Keratinocyte (primary cell): ENCODE results near the gene GPS1. TPM values are rescaled to one million over a fixed set of nuclear protein-coding genes. Genes with fewer than 3 reads are reported as not detected.
A peak's percentile ranks its signal among the peaks of the same experiment; 100 is the strongest.

Source experiments
- DNase-seq: peaks from one replicate; pipeline ENCODE4 v3.0.0-alpha.2; 2011; ENCODE audit warnings: low read depth, missing footprints, low spot score
- FAIRE-seq: peaks from 2 replicates; lab custom pipeline; 2011; peaks lifted over from hg19 to GRCh38; lab: Jason Lieb, UNC
- H2AFZ ChIP-seq: 2 replicates; pipeline ENCODE4 v1.6.0; 2012; ENCODE audit warnings: low read length, control low read depth, inconsistent platforms; ENCODE audit not compliant: control insufficient read depth
- H3K27ac ChIP-seq: 2 replicates; pipeline ENCODE4 v1.5.1; 2011; ENCODE audit warnings: low read length; ENCODE audit not compliant: control insufficient read depth, insufficient read depth
- H3K27me3 ChIP-seq: 3 replicates; pipeline ENCODE4 v1.6.0; 2011; ENCODE audit warnings: low read length; ENCODE audit not compliant: control insufficient read depth, insufficient read depth; ENCODE audit errors: extremely low read depth
- H3K36me3 ChIP-seq, 2 experiments: 2 replicates in 1 of 2; 3 replicates in 1 of 2; pipeline ENCODE4 v1.5.1; 2011; ENCODE audit warnings: low read length in 2 of 2, mild to moderate bottlenecking in 1 of 2; ENCODE audit not compliant: control insufficient read depth in 2 of 2, insufficient read depth in 2 of 2; ENCODE audit errors: extremely low read depth in 1 of 2
- H3K4me1 ChIP-seq: 3 replicates; pipeline ENCODE4 v1.5.1; 2011; ENCODE audit warnings: low read length; ENCODE audit not compliant: control insufficient read depth, insufficient read depth; ENCODE audit errors: extremely low read depth
- H3K4me2 ChIP-seq: 3 replicates; pipeline ENCODE4 v1.6.0; 2011; ENCODE audit warnings: low read depth, low read length; ENCODE audit not compliant: control insufficient read depth, insufficient read depth; ENCODE audit errors: extremely low read depth
- H3K4me3 ChIP-seq, 3 experiments: fragments of 200-600 bp in 1 of 3; sonication (generic) in 1 of 3; 2 replicates in 2 of 3; 3 replicates in 1 of 3; pipeline ENCODE4 v1.5.1; 2011 to 2016; ENCODE audit warnings: low read length in 3 of 3, mild to moderate bottlenecking in 3 of 3, control low read depth in 2 of 3, inconsistent platforms in 1 of 3, low read depth in 1 of 3, mixed read lengths in 1 of 3, mixed run types in 1 of 3, moderate library complexity in 1 of 3; ENCODE audit not compliant: control insufficient read depth in 2 of 3, insufficient read depth in 2 of 3; ENCODE audit errors: extremely low read depth in 1 of 3
- H3K79me2 ChIP-seq: 2 replicates; pipeline ENCODE4 v1.6.0; 2012; ENCODE audit warnings: low read length; ENCODE audit not compliant: control insufficient read depth, insufficient read depth
- H3K9ac ChIP-seq: 3 replicates; pipeline ENCODE4 v1.6.0; 2011; ENCODE audit warnings: low read length; ENCODE audit not compliant: control insufficient read depth, insufficient read depth; ENCODE audit errors: extremely low read depth
- H3K9me1 ChIP-seq: 3 replicates; pipeline ENCODE4 v1.6.0; 2011; ENCODE audit warnings: low read length; ENCODE audit not compliant: control insufficient read depth, insufficient read depth; ENCODE audit errors: extremely low read depth
- H3K9me3 ChIP-seq: 2 replicates; pipeline ENCODE4 v1.5.1; 2012; ENCODE audit warnings: low read depth, low read length; ENCODE audit not compliant: control insufficient read depth
- H4K20me1 ChIP-seq: 3 replicates; pipeline ENCODE4 v1.6.0; 2011; ENCODE audit warnings: low read length; ENCODE audit not compliant: control insufficient read depth, insufficient read depth; ENCODE audit errors: extremely low read depth
- EZH2 ChIP-seq: IDR thresholded peaks from one replicate; pipeline ENCODE4 v1.6.1; 2012; ENCODE audit warnings: inconsistent platforms, mild to moderate bottlenecking, low read length, moderate library complexity
- dilution Hi-C: fragments of 300-500 bp; cut with MboI; formaldehyde crosslinking; loops from one replicate; pipeline ENCODE4 v1.7.0; 2020; ENCODE audit warnings: low sequenced_read_pairs; ENCODE audit not compliant: extremely low pct_ligation_motif_present
- polyA plus RNA-seq, 5 experiments: library from polyadenylated mRNA; depleted of rRNA in 3 of 5; stranded (reverse) in 3 of 5; stranded (forward) in 1 of 5; unstranded in 1 of 5; fragments of >200 nt; gene quantifications; 1 replicate in 1 of 5; 2 replicates in 3 of 5; 3 replicates in 1 of 5; pipeline versions ENCODE4 v1.2.1 to v1.2.3, GENCODE V29; 2011 to 2012; ENCODE audit warnings: missing spikeins in 2 of 5, low read depth in 1 of 5, low replicate concordance in 1 of 5
- TF ChIP-seq, protein P1 (sequence below), 3 experiments: IDR thresholded peaks in 1 of 3; conservative IDR thresholded peaks in 1 of 3; optimal IDR thresholded peaks in 1 of 3; 2 replicates in 2 of 3; 3 replicates in 1 of 3; pipeline versions ENCODE3 to v1.5.1; 2011; ENCODE audit warnings: low read length in 3 of 3, mild to moderate bottlenecking in 3 of 3, moderate library complexity in 2 of 3, control low read depth in 1 of 3, inconsistent platforms in 1 of 3; ENCODE audit not compliant: insufficient read depth in 2 of 3; ENCODE audit errors: extremely low read depth in 1 of 3

GPS1 gene
- polyA plus RNA-seq, 1 donor (not counting 4 experiments of a cell fraction or from before 2014, with no cell fraction given), result 60.4 TPM

DNA sequence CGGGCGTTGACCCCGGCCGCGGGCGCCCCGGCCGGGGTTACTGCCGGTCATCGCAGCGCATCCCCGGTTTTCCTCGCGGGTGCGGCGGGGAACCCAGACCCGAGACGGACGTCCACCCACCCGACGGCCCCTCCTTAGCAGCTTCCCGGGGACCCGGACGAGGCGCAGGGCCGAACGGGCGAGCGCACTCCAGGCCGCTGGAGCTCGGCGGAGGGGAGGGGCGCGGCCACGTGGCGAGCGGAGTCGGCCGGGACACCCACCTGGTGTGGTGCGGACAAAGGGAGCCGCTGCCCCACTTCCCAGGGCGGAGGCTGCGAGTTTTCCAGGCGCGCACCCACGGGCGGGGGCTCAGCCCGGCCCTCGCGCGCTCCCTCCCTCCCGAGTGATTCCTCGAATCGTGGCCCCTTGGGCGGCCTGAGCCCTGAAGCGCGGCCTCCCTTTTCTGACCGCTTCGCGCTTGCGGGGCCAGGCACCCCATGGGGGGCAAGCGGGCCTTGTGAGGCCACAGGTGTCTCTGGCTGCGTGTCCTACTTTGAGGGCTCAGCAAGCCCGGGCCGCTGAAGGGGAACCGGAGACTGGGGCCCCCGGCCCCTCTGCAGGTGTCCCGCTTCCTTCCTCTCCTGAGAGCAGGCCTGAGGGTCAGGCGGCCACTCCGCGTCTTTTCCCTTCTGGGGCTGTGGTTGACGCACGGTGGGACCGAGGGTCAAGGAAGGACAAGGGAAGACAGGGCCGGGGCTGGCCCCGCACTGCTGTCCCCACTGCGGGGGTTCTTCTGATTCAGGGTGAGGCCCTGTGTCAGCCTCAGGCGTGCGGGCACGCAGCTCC lies 47.5 kb downstream of the GPS1 start:
- H3K36me3 ChIP-seq, result peaks cover 12 to 14% of the 10 kb centered on the region in 2 experiments
- peak overlapping the region; percentile 43 for H3K27ac ChIP-seq
- FAIRE-seq (no peak), DNase-seq (no peak)
- H2AFZ ChIP-seq, result no peak overlapping the region
- H3K4me1 ChIP-seq, result peaks cover 34% of the 10 kb centered on the region
- H3K79me2 ChIP-seq, result peaks cover 33% of the 10 kb centered on the region
- TF ChIP-seq EZH2, result no peak
- TF ChIP-seq, protein P1, sequence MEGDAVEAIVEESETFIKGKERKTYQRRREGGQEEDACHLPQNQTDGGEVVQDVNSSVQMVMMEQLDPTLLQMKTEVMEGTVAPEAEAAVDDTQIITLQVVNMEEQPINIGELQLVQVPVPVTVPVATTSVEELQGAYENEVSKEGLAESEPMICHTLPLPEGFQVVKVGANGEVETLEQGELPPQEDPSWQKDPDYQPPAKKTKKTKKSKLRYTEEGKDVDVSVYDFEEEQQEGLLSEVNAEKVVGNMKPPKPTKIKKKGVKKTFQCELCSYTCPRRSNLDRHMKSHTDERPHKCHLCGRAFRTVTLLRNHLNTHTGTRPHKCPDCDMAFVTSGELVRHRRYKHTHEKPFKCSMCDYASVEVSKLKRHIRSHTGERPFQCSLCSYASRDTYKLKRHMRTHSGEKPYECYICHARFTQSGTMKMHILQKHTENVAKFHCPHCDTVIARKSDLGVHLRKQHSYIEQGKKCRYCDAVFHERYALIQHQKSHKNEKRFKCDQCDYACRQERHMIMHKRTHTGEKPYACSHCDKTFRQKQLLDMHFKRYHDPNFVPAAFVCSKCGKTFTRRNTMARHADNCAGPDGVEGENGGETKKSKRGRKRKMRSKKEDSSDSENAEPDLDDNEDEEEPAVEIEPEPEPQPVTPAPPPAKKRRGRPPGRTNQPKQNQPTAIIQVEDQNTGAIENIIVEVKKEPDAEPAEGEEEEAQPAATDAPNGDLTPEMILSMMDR (optimal IDR thresholded peaks at IDR 0.05 in 1 of 3, IDR thresholded peaks at IDR 0.05 in 1 of 3, conservative IDR thresholded peaks at IDR 0.05 in 1 of 3; ENCODE audit: extremely low read depth in 1 of 3, insufficient read depth in 2 of 3, low read length in 3 of 3), result no peak
- dilution Hi-C loops, result no loop called here
- H3K27me3 ChIP-seq, result no peaks in the 10 kb centered on the region
- peak overlapping the region; percentile 74 for H3K9ac ChIP-seq
- H3K9me1 ChIP-seq, result no peaks in the 10 kb centered on the region
- H3K9me3 ChIP-seq, result no peaks in the 10 kb centered on the region
- H3K4me3 ChIP-seq, result peak overlapping the region; percentile 41 to 57 (median 56)
- H4K20me1 ChIP-seq, result peaks cover 22% of the 10 kb centered on the region
- peak overlapping the region; percentile 84 for H3K4me2 ChIP-seq

DNA sequence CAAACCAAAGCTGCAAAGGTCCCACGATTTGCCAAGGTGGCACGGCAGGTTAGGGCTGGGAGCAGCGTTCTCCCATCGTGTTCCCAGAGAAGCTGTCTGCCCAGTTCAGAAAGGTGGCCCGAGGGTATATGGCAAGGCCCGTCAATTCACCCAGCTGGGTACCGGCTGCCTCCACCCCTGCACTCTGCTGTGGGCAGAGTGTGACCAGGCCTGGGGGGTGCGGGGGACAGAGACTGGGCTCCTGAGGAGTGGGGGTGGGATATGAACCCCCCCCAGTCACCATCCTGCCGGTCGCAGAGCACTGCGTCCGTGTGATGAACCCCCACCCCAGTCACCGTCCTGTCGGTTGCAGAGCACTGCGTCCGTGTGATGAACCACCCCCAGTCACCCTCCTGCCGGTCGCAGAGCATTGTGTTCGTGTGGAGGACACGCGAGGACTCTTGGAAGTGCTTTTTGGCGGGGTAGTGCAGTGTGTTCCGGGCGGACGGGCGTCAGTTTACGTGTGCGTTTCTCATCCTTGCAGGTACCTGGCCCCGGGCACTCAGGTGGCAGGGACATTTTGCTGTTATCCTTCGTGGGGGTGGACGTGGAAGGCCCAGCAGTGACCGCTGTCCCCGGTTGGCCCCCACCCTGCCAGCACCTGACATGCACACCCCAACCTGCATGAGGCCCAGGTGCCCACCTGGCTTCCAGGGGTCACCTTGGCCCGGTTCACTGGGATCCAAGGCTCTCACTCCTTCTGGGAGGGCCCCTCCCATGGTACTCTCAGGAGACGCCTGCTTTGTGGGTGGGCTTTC lies 49.0 kb downstream of the GPS1 start:
- Histone ChIP-seq H3K4me1 (peaks cover 39% of the 10 kb centered on the region), H3K27ac (no peak overlapping the region), H3K27me3 (no peaks in the 10 kb centered on the region), H4K20me1 (peaks cover 14% of the 10 kb centered on the region), H3K4me3 (no peak overlapping the region), H3K36me3 (peaks cover 4% of the 10 kb centered on the region in 2 experiments), H2AFZ (no peak overlapping the region), H3K9me3 (no peaks in the 10 kb centered on the region), H3K9me1 (peaks cover 2% of the 10 kb centered on the region), H3K79me2 (peaks cover 22% of the 10 kb centered on the region), H3K9ac (no peak overlapping the region), H3K4me2 (peak overlapping the region; percentile 84)
- FAIRE-seq (no peak), DNase-seq (no peak)
- TF ChIP-seq, protein P1 (optimal IDR thresholded peaks at IDR 0.05 in 1 of 3, IDR thresholded peaks at IDR 0.05 in 1 of 3, conservative IDR thresholded peaks at IDR 0.05 in 1 of 3; ENCODE audit: extremely low read depth in 1 of 3, insufficient read depth in 2 of 3, low read length in 3 of 3), result no peak
- no peak for TF ChIP-seq EZH2
- dilution Hi-C loops, result no loop called here
